Left lung (tissue), 10 donors: ENCODE data around the gene SYTL1. TPM values are rescaled to one million over a fixed set of nuclear protein-coding genes. Genes with fewer than 3 reads are reported as not detected.

Source experiments
- ATAC-seq: fragments of 200-7000 bp; cut with Tn5 transposase; one replicate; pipeline ENCODE4 v1.9.1; 2020; ENCODE audit warnings: moderate library complexity
- DNase-seq, 4 donors: peaks; one replicate each; pipeline ENCODE4 v3.0.0-alpha.2; 2013 to 2020
- H3K27ac ChIP-seq, 2 donors: fragments of 200-600 bp; sonication (generic) in 1 of 2; one replicate each; pipeline versions ENCODE4 v1.5.0 to v1.8.0; 2020 to 2021
- H3K27me3 ChIP-seq, 2 donors: fragments of 200-600 bp; sonication (generic) in 1 of 2; one replicate each; pipeline versions ENCODE4 v1.5.0 to v1.8.0; 2020 to 2021
- H3K36me3 ChIP-seq, 2 donors: fragments of 200-600 bp; sonication (generic) in 1 of 2; one replicate each; pipeline versions ENCODE4 v1.5.0 to v1.8.0; 2020 to 2021
- H3K4me1 ChIP-seq, 2 donors: fragments of 200-600 bp; one replicate each; pipeline ENCODE4 v1.8.0; 2021
- H3K4me3 ChIP-seq, 2 donors: fragments of 200-600 bp; sonication (generic) in 1 of 2; one replicate each; pipeline versions ENCODE4 v1.5.0 to v1.8.0; 2020 to 2021; ENCODE audit warnings: mild to moderate bottlenecking in 1 of 2
- H3K9me3 ChIP-seq, 2 donors: fragments of 200-600 bp; sonication (generic) in 1 of 2; one replicate each; pipeline versions ENCODE4 v1.5.0 to v1.8.0; 2020 to 2021
- intact Hi-C, 2 donors: fragments of 100-400 bp; cut with DNase I; formaldehyde crosslinking; loops; one replicate each; pipeline versions ENCODE4 v1.11.2 to v1.14.2; 2022
- polyA plus RNA-seq, 6 donors: library from polyadenylated mRNA; unstranded; fragments of 120-200 nt; gene quantifications; one replicate each; pipeline ENCODE4 v1.2.1, GENCODE V29; 2013; ENCODE audit not compliant: insufficient read length in 6 of 6
- total RNA-seq, 2 donors: library from RNA; stranded (reverse); fragmentation: NEBNext Ultra II Directional; extraction: Animal tissue kit (Norgen Biotek cat#: 25700); gene quantifications; one replicate each; pipeline ENCODE4 v1.2.1, GENCODE V29; 2021
- TF ChIP-seq, protein P1 (sequence below), 2 donors: fragments of 200-600 bp; sonication (generic) in 1 of 2; IDR thresholded peaks; one replicate each; pipeline versions ENCODE4 v1.5.0 to v1.8.0; 2021; ENCODE audit warnings: antibody characterized with exemption in 2 of 2
- donor health status: DM: no; HTN: yes; CAD: no.
- donor health status: DM: no; HTN: no; CAD: no.

Gene SYTL1
- total and polyA plus RNA-seq, 8 donors, result 4.7 to 44.1 (median 9.2) TPM

DNA sequence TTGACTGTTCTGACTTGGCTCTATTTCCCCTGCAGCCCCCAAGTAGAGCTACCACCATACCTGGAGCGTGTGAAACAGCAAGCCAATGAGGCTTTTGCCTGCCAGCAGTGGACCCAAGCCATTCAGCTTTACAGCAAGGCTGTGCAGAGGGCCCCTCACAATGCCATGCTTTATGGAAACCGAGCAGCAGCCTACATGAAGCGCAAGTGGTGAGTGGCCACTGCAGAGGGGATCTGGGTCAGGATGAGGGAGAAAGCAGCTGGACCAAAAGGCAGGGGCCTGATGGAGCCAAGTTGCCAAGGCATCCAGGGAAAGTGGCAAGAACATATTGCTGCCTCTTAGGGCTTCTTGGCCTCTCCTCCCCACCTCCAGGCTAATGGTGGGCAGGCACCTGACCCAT, 43.9 kb upstream of the SYTL1 start:
- no peak overlapping the region for H3K27ac ChIP-seq
- peaks cover 0 to 92% of the 10 kb centered on the region in 2 donors for H3K36me3 ChIP-seq
- no peak for DNase-seq
- TF ChIP-seq, protein P1, sequence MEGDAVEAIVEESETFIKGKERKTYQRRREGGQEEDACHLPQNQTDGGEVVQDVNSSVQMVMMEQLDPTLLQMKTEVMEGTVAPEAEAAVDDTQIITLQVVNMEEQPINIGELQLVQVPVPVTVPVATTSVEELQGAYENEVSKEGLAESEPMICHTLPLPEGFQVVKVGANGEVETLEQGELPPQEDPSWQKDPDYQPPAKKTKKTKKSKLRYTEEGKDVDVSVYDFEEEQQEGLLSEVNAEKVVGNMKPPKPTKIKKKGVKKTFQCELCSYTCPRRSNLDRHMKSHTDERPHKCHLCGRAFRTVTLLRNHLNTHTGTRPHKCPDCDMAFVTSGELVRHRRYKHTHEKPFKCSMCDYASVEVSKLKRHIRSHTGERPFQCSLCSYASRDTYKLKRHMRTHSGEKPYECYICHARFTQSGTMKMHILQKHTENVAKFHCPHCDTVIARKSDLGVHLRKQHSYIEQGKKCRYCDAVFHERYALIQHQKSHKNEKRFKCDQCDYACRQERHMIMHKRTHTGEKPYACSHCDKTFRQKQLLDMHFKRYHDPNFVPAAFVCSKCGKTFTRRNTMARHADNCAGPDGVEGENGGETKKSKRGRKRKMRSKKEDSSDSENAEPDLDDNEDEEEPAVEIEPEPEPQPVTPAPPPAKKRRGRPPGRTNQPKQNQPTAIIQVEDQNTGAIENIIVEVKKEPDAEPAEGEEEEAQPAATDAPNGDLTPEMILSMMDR (IDR thresholded peaks at IDR 0.05), result no peak
- no peak overlapping the region for H3K4me3 ChIP-seq
- peaks cover 19 to 21% of the 10 kb centered on the region in 2 donors for H3K4me1 ChIP-seq
- H3K27me3 ChIP-seq, result no peaks in the 10 kb centered on the region
- ATAC-seq, result no peak
- intact Hi-C loops, result loop anchor here in 1 of 2 donors (5.0 kb wide), 1 partner anchor 94 kb away; the partner anchor contains the start of gene GPR3
- H3K9me3 ChIP-seq, result no peaks in the 10 kb centered on the region

DNA sequence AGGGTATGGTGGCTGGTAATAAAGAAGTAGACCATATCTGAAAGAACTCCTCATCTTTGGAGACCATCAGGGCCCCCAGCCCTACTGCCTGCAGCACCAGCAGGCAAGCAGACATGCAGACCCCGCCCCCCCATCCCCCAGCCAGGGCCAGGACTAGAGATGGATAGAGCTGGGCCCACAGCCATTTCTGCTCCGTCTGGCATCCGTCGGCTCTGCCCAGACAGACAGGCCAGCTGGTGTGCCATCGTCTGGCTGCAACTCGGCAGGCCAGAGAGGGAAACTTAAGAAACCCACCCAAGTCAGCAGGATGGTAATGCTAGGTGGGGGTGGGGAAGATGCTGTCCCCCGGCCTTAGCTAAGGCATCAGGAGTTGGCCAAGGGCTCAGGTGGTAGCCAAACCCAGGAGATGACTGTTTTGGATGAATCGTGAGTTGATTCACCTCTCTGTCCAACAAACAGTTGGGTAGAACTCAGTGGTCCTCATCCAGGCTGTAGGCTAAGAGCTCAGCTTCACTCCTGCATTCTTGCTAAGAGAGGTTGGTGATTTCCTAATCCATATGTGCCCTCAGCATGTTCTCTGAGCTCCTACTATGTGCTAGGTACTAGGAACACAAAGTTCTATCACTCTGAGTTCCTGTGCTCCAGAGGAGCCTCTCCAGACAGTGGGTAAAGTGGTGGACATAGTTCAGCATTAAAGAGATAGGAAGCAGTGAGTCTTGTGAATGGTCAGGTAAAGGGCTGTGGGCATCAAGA, 43.0 kb upstream of the SYTL1 start:
- Histone ChIP-seq H3K27me3 (no peaks in the 10 kb centered on the region), H3K4me3 (no peak overlapping the region), H3K36me3 (peaks cover 0 to 91% of the 10 kb centered on the region in 2 donors), H3K9me3 (no peaks in the 10 kb centered on the region), H3K27ac (peak overlapping the region; percentile 25 to 60), H3K4me1 (peaks cover 19 to 21% of the 10 kb centered on the region in 2 donors)
- intact Hi-C loops, result loop anchor here in 1 of 2 donors (5.0 kb wide), 1 partner anchor 93 kb away; the partner anchor contains the start of gene GPR3
- TF ChIP-seq, protein P1 (IDR thresholded peaks at IDR 0.05), result no peak
- no peak for ATAC-seq
- DNase-seq, result no peak

GRCh38 chr1:27299385-27300271, 42.2 kb upstream of the SYTL1 start:
- TF ChIP-seq, protein P1 (IDR thresholded peaks at IDR 0.05), result no peak
- peak; percentile 12 for ATAC-seq
- H3K4me3 ChIP-seq, result no peak overlapping the region
- no peaks in the 10 kb centered on the region for H3K9me3 ChIP-seq
- intact Hi-C loops, result loop anchor here (5.0 to 10.0 kb wide), 3 partner anchors 93 to 315 kb away; partner anchors contain the start of gene GPR3 (in 2 of the 2)
- H3K36me3 ChIP-seq, result peaks cover 0 to 91% of the 10 kb centered on the region in 2 donors
- H3K27ac ChIP-seq, result peak overlapping the region; percentile 60 to 68
- peaks cover 19 to 21% of the 10 kb centered on the region in 2 donors for H3K4me1 ChIP-seq
- H3K27me3 ChIP-seq, result no peaks in the 10 kb centered on the region
- peak in 3 of 4 donors; percentile 41 to 69 (median 49) for DNase-seq

GRCh38 chr1:27300341-27301051, 41.3 kb upstream of the SYTL1 start:
- peak; percentile 84 to 97 (median 94) for DNase-seq
- TF ChIP-seq, protein P1 (IDR thresholded peaks at IDR 0.05), result peak; percentile 97 to 100
- Histone ChIP-seq H3K9me3 (no peaks in the 10 kb centered on the region), H3K4me3 (no peak overlapping the region), H3K27ac (peak overlapping the region; percentile 60 to 68), H3K36me3 (peaks cover 0 to 91% of the 10 kb centered on the region in 2 donors), H3K27me3 (no peaks in the 10 kb centered on the region), H3K4me1 (peaks cover 19 to 21% of the 10 kb centered on the region in 2 donors)
- intact Hi-C loops, result loop anchor here (10.0 kb wide), 2 partner anchors 94 to 314 kb away; partner anchors contain the start of gene GPR3 (in 1 of the 2)
- peak; percentile 94 for ATAC-seq
